Right atrium auricular region (tissue), 2 donors: Measurements from ENCODE around the gene BTBD17. TPM values are rescaled to one million over a fixed set of nuclear protein-coding genes. Genes with fewer than 3 reads are reported as not detected.

ENCODE experiments used
- DNase-seq: peaks from one replicate; pipeline ENCODE4 v3.0.0-alpha.2; 2019; ENCODE audit warnings: low spot score
- H3K27ac ChIP-seq, 2 donors: fragments of 200-600 bp; sonication (generic); 1 replicate in 1 of 2; 2 replicates in 1 of 2; pipeline ENCODE4 v1.5.1; 2016 to 2019
- H3K27me3 ChIP-seq, 2 donors: fragments of 200-600 bp; sonication (generic); one replicate each; pipeline versions ENCODE4 v1.5.1 to v1.6.0; 2017 to 2019
- H3K36me3 ChIP-seq: fragments of 200-600 bp; sonication (generic); one replicate; pipeline ENCODE4 v1.5.1; 2016
- H3K4me1 ChIP-seq, 2 donors: fragments of 200-600 bp; sonication (generic); one replicate each; pipeline versions ENCODE4 v1.5.1 to v1.6.0; 2017 to 2019
- H3K4me3 ChIP-seq, 2 donors: fragments of 200-600 bp; sonication (generic); 1 replicate in 1 of 2; 2 replicates in 1 of 2; pipeline ENCODE4 v1.5.1; 2017 to 2019; ENCODE audit warnings: mild to moderate bottlenecking in 1 of 2, moderate library complexity in 1 of 2
- H3K9me3 ChIP-seq, 2 donors: fragments of 200-600 bp; sonication (generic); one replicate each; pipeline ENCODE4 v1.5.1; 2019
- CTCF ChIP-seq, 2 donors: fragments of 200-600 bp; sonication (generic); IDR thresholded peaks; one replicate each; pipeline ENCODE4 v1.5.1; 2019; ENCODE audit warnings: antibody characterized with exemption in 2 of 2
- total RNA-seq, 2 donors: library from RNA; depleted of rRNA; stranded (reverse); fragments of >200 nt; gene quantifications; one replicate each; pipeline ENCODE4 v1.1.0, GENCODE V29; 2016

BTBD17 gene
- total RNA-seq, 2 donors from 2014 or later: not detected

DNA sequence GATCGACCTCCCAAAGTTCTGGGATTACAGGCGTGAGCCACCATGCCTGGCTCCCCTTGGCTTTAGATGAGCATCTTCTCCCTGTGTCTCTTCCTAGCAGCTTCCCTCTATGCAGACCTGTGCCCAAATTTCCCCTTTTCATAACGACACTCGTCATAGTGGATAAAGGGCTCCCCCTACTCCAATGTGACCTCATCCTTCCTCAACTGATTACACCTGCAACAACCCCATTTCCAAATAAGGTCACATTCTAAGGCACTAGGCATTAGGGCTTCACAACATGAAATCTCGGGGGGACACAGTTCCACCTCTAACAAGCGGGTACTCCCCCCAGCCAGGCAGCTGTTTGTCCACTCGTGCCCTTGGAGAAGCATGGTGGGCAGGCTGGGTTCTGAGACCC is 25.4 kb downstream of the BTBD17 start:
- no peaks in the 10 kb centered on the region for H3K36me3 ChIP-seq
- H3K27ac ChIP-seq: no peak overlapping the region
- H3K4me1 ChIP-seq: no peaks in the 10 kb centered on the region
- DNase-seq: no peak
- no peak for TF ChIP-seq CTCF (IDR thresholded peaks at IDR 0.05)
- no peak overlapping the region for H3K4me3 ChIP-seq
- H3K9me3 ChIP-seq: no peaks in the 10 kb centered on the region
- no peaks in the 10 kb centered on the region for H3K27me3 ChIP-seq

- Histone ChIP-seq H3K4me1 (no peaks in the 10 kb centered on the region), H3K4me3 (no peak overlapping the region)
- TF ChIP-seq CTCF (IDR thresholded peaks at IDR 0.05): no peak
Observed at GRCh38 chr17:74335529-74336062, 26.1 kb downstream of the BTBD17 start.

DNA sequence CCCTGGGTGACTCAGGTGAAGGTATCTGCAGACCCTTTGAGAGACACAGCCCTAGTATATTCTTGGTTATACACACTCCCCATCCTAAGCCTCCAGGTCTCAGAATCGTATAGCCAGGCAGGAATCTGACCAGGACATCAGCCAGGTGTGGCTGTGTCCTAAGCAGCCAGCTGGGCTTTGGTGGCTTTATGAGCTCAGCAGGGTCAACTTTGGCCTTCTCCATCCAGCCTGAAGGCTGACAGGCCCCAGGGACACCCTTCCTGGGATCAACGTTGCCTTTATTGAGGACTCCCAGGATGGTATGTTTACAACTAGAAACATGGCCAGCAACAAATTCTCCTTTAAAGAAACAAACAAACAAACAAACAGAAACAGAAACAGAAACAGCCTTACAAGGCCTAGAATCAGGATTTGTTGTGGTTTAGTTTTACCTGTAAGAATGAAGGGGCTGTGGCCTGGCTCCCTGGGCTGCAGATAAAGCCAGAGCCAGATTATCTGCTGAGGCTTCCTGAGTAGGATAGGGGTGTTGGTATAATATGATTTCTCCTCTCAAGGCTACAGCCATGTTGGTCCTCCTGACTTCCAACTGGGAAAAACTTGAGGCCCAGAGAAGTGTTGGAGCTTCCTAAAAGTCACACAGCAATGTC is 27.2 kb downstream of the BTBD17 start:
- Histone ChIP-seq H3K27ac (no peak overlapping the region), H3K9me3 (no peaks in the 10 kb centered on the region), H3K36me3 (no peaks in the 10 kb centered on the region), H3K4me3 (no peak overlapping the region), H3K27me3 (no peaks in the 10 kb centered on the region), H3K4me1 (no peaks in the 10 kb centered on the region)
- no peak for DNase-seq
- no peak for TF ChIP-seq CTCF (IDR thresholded peaks at IDR 0.05)

More at GRCh38 chr17:74335529-74336062, 26.1 kb downstream of the BTBD17 start:
- Histone ChIP-seq H3K27ac (no peak overlapping the region), H3K27me3 (no peaks in the 10 kb centered on the region), H3K9me3 (no peaks in the 10 kb centered on the region), H3K36me3 (no peaks in the 10 kb centered on the region)
- DNase-seq: no peak

- TF ChIP-seq CTCF (IDR thresholded peaks at IDR 0.05): no peak
- no peak overlapping the region for H3K4me3 ChIP-seq
- H3K27ac ChIP-seq: no peak overlapping the region
- DNase-seq: no peak
- H3K27me3 ChIP-seq: no peaks in the 10 kb centered on the region
- H3K9me3 ChIP-seq: no peaks in the 10 kb centered on the region
- H3K4me1 ChIP-seq: no peaks in the 10 kb centered on the region
- no peaks in the 10 kb centered on the region for H3K36me3 ChIP-seq
Observed at GRCh38 chr17:74332763-74333283, 28.8 kb downstream of the BTBD17 start.

DNA sequence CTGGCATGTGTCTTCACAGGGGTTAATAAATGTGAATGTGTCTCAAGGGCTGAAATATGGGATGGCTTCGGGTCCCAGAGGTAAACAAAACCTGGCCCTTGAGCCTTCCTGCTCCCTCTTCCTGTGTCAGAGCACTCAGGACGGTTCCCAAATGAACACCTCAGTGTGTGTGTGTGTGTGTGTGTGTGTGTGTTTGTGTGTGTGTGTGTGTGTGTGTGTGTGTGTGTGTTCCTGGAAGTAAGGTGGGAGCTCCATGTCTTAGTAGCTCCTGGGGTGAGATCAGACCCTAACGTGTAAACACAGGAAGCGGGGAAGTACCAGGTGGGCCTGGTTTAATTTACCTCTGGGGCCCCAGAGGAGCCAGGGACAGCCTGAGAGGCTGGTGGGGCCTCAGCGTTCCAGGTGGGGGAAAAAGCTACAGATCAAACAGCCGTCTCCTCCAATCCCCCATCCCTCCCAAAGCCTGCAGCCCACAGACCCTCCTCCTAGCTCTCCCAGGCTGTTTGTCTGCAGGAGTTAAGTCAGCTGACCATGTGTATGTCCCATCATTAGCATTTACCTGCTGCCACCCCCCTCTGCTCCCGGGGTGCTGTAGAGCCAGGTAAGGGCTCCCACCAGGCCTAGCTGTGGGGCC is 29.5 kb downstream of the BTBD17 start:
- Histone ChIP-seq H3K27me3 (no peaks in the 10 kb centered on the region), H3K4me1 (no peaks in the 10 kb centered on the region), H3K4me3 (no peak overlapping the region), H3K36me3 (no peaks in the 10 kb centered on the region), H3K27ac (no peak overlapping the region), H3K9me3 (no peaks in the 10 kb centered on the region)
- DNase-seq: no peak
- TF ChIP-seq CTCF (IDR thresholded peaks at IDR 0.05): no peak
